ENCODE data around the gene BIK.

GRCh38 chr22:43127166-43127908 is 16.8 kb downstream of the BIK start:
- TF ChIP-seq EZH2 (IDR thresholded peaks at IDR 0.05; ENCODE audit: low read depth, unreplicated experiment) (no peak), JUNB (IDR thresholded peaks at IDR 0.05; ENCODE audit: unreplicated experiment) (no peak), CTCF (conservative IDR thresholded peaks at IDR 0.05; ENCODE audit: low read depth in 2 of 2) (no peak), ZNF331 (CRISPR knock-in tag; IDR thresholded peaks at IDR 0.05; ENCODE audit: low read depth) (no peak)
